OCI-LY7 (cell line): ENCODE measurements around the gene MOBP. TPM values are rescaled to one million over a fixed set of nuclear protein-coding genes. Genes with fewer than 3 reads are reported as not detected.

Experiments used
- BruUV-seq: library from RNA; stranded (reverse); fragments of 400-500 nt; replicated peaks from 2 replicates; lab custom pipeline; 2021; lab: Mats Ljungman, UMichigan
- CTCF ChIA-PET: fragments of 300-600 bp; sonication (Branson Sonifier 250); formaldehyde crosslinking; loops from one replicate; lab custom pipeline; 2022; ENCODE audit warnings: antibody characterized with exemption; ENCODE audit not compliant: unreplicated experiment; lab: Charles Lee
- POLR2A ChIA-PET: fragments of 300-600 bp; sonication (Branson Sonifier 250); formaldehyde crosslinking; loops from one replicate; lab custom pipeline; 2022; ENCODE audit warnings: antibody characterized with exemption; lab: Charles Lee
- DNase-seq: peaks from one replicate; pipeline ENCODE4 v3.0.0-alpha.2; 2015; ENCODE audit warnings: low spot score
- H2AFZ ChIP-seq: fragments of 200-600 bp; sonication (generic), shearing (Covaris generic); 2 replicates; pipeline ENCODE4 v1.6.1; 2014; ENCODE audit warnings: mild to moderate bottlenecking, antibody characterized with exemption, low read length, moderate library complexity
- H3K27ac ChIP-seq: fragments of 200-600 bp; sonication (generic); 2 replicates; pipeline ENCODE4 v1.5.1; 2014; ENCODE audit warnings: mixed run types, low read depth, mild to moderate bottlenecking, moderate library complexity, low read length, inconsistent platforms; ENCODE audit not compliant: poor library complexity, severe bottlenecking
- H3K36me3 ChIP-seq: fragments of 200-600 bp; sonication (generic); 2 replicates; pipeline ENCODE4 v1.6.1; 2014; ENCODE audit warnings: mild to moderate bottlenecking, antibody characterized with exemption, low read length, moderate library complexity, mixed read lengths; ENCODE audit not compliant: insufficient read depth
- H3K4me1 ChIP-seq: fragments of 200-600 bp; sonication (generic); 2 replicates; pipeline ENCODE4 v1.5.1; 2014; ENCODE audit warnings: mild to moderate bottlenecking, low read length; ENCODE audit not compliant: insufficient read depth, poor library complexity, severe bottlenecking
- H3K4me2 ChIP-seq: fragments of 200-600 bp; sonication (generic); 2 replicates; pipeline ENCODE4 v1.6.1; 2014; ENCODE audit warnings: mild to moderate bottlenecking, low read length
- H3K4me3 ChIP-seq: fragments of 200-600 bp; sonication (generic); 2 replicates; pipeline ENCODE4 v1.5.1; 2014; ENCODE audit warnings: mild to moderate bottlenecking, low read depth, low read length; ENCODE audit not compliant: poor library complexity, severe bottlenecking
- H3K79me2 ChIP-seq: fragments of 200-600 bp; sonication (generic); 2 replicates; pipeline ENCODE4 v1.6.1; 2016; ENCODE audit warnings: low read depth, mild to moderate bottlenecking, low read length, moderate library complexity, mixed read lengths; ENCODE audit not compliant: insufficient read depth
- H3K9me2 ChIP-seq: fragments of 200-600 bp; sonication (generic); 2 replicates; pipeline ENCODE4 v1.6.1; 2016; ENCODE audit warnings: mild to moderate bottlenecking, low read length, mixed read lengths; ENCODE audit not compliant: insufficient read depth
- H3K9me3 ChIP-seq: fragments of 200-600 bp; sonication (generic); 2 replicates; pipeline ENCODE4 v1.6.1; 2014; ENCODE audit warnings: mild to moderate bottlenecking, mixed run types, low read length, mixed read lengths
- H4K20me1 ChIP-seq: fragments of 200-600 bp; sonication (generic); 2 replicates; pipeline ENCODE4 v1.6.1; 2014; ENCODE audit warnings: mild to moderate bottlenecking, antibody characterized with exemption, low read length, moderate library complexity, mixed read lengths; ENCODE audit not compliant: insufficient read depth
- CTCF ChIP-seq: fragments of 200-600 bp; sonication (generic); conservative IDR thresholded peaks from 2 replicates; pipeline ENCODE4 v1.5.1; 2014; ENCODE audit warnings: mild to moderate bottlenecking, antibody characterized with exemption, low read length, moderate library complexity, mixed read lengths
- EZH2phosphoT487 ChIP-seq: fragments of 200-600 bp; sonication (generic); IDR thresholded peaks from 2 replicates; pipeline ENCODE4 v1.6.1; 2018; ENCODE audit warnings: low read depth, borderline replicate concordance, mild to moderate bottlenecking, mixed run types, antibody characterized with exemption, low read length, moderate library complexity, mixed read lengths
- intact Hi-C: fragments of 100-400 bp; cut with micrococcal nuclease; formaldehyde crosslinking; loops from one replicate; pipeline ENCODE4 v1.10.0; 2022; ENCODE audit not compliant: unreplicated experiment
- total RNA-seq, 2 experiments: library from RNA; depleted of rRNA in 1 of 2; stranded (reverse); fragments of >200 nt in 1 of 2; shearing (Covaris generic) in 1 of 2; gene quantifications; 2 replicates each; pipeline ENCODE4 v1.2.3, GENCODE V29; 2014 to 2022

Gene MOBP
- total RNA-seq, 2 experiments from 2014 or later, result not detected

DNA sequence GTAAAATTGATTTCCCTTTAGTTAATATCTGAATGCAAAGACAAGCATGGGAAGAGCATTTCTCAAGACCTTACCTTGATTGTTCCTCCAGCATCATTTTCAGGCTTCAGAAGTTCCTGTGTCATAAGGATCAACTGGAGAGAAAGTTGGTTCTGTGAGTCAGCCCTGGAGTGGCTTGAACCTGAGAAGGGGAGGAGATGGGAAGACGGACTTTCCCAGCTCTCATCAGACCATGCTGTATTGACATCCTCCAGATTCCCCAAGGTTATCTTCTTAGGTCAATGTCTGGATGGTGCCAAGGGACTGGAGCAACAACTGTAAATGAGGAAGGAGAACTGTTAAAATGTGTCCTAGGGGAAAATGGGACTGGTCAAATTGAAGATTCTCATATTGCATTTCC, 40.0 kb upstream of the MOBP start:
- no peaks in the 10 kb centered on the region for H3K79me2 ChIP-seq
- POLR2A ChIA-PET, result interaction anchor here (0.6 kb wide), 1 partner anchor 602 kb away, joined by 3 read pairs; no protein-coding TSS in a partner anchor
- no peak overlapping the region for H2AFZ ChIP-seq
- no peaks in the 10 kb centered on the region for H3K9me2 ChIP-seq
- CTCF ChIA-PET, result no interaction called here
- no peaks in the 10 kb centered on the region for H4K20me1 ChIP-seq
- no peak for DNase-seq
- TF ChIP-seq EZH2phosphoT487, result no peak
- TF ChIP-seq CTCF, result no peak
- H3K4me2 ChIP-seq, result no peak overlapping the region
- no peaks in the 10 kb centered on the region for H3K36me3 ChIP-seq
- no TSS peak for BruUV-seq
- H3K9me3 ChIP-seq, result no peaks in the 10 kb centered on the region
- H3K4me3 ChIP-seq, result no peak overlapping the region
- intact Hi-C loops, result no loop called here
- no peaks in the 10 kb centered on the region for H3K4me1 ChIP-seq
- no peak overlapping the region for H3K27ac ChIP-seq

DNA sequence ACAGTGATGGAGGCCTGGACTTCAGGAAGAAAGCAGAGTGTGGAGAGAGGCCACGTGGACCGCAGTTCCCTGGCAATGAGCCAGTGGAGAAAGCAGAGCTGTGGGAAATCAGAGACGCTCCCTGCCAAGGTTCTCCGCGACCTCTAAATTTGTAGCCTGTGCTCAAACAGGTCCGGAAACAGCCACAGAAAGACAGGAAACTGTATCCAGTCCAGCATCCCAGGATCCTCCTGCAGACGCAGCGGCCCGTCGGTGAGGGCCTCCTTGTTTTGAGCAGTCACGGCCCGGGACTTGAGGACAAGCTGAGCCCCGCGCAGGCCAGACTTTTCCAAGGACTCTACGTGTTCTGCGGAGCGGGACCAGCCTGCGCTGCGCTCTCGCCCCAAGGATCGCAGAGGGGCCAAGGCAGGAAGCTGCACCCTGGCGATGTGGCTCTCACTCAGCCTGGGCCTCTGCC, 38.7 kb upstream of the MOBP start:
- no peak for DNase-seq
- Histone ChIP-seq H3K4me2 (no peak overlapping the region), H3K9me2 (no peaks in the 10 kb centered on the region), H4K20me1 (no peaks in the 10 kb centered on the region), H3K4me1 (no peaks in the 10 kb centered on the region), H2AFZ (no peak overlapping the region), H3K36me3 (no peaks in the 10 kb centered on the region), H3K4me3 (no peak overlapping the region), H3K27ac (no peak overlapping the region), H3K9me3 (no peaks in the 10 kb centered on the region), H3K79me2 (no peaks in the 10 kb centered on the region)
- intact Hi-C loops, result no loop called here
- ChIA-PET POLR2A (no interaction called here), CTCF (no interaction called here)
- BruUV-seq, result no TSS peak
- TF ChIP-seq EZH2phosphoT487 (no peak), CTCF (no peak)

DNA sequence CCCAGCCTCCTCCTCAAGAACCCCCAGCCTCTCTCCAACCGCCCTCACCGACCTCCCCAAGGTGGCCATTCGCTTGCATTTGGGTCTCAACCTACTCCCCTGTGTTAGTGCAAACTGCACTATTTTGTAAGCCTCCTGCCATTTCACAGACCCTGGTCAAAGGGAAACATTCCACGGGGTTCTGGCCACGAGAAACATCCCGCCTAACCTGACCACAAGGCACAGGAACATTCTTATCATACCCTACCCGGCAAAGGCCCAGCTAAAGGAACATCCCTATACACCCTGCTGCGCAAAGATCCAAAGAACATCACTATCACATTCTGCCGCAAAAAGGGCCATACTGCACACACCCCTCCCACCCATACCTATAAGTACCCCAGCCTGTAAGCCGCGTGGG, 38.0 kb upstream of the MOBP start:
- H3K79me2 ChIP-seq, result no peaks in the 10 kb centered on the region
- H3K4me3 ChIP-seq, result no peak overlapping the region
- no peak for TF ChIP-seq CTCF
- no peak for TF ChIP-seq EZH2phosphoT487
- H3K36me3 ChIP-seq, result no peaks in the 10 kb centered on the region
- no TSS peak for BruUV-seq
- DNase-seq, result no peak
- ChIA-PET CTCF (no interaction called here), POLR2A (interaction anchor here (0.6 kb wide), 1 partner anchor 29 kb away, joined by 3 read pairs; no protein-coding TSS in a partner anchor)
- intact Hi-C loops, result no loop called here
- H2AFZ ChIP-seq, result no peak overlapping the region
- H3K27ac ChIP-seq, result no peak overlapping the region
- H3K4me1 ChIP-seq, result no peaks in the 10 kb centered on the region
- no peaks in the 10 kb centered on the region for H3K9me3 ChIP-seq
- no peaks in the 10 kb centered on the region for H3K9me2 ChIP-seq
- H3K4me2 ChIP-seq, result no peak overlapping the region
- no peaks in the 10 kb centered on the region for H4K20me1 ChIP-seq
